ENCODE results near the gene KMT2D.
"Not testable (repeated sequence)": the region's sequence is repeated elsewhere in the genome, so short reads cannot be mapped to it uniquely, and the experiment has no call there.

KMT2D gene

GRCh38 chr12:49089821-49090773 is 29.5 kb upstream of the KMT2D start:
- no peak for DNase-seq (ENCODE audit: low read depth, low spot score)

- DNase-seq (ENCODE audit: low read depth, low spot score) = no peak
Measured at GRCh38 chr12:49088932-49089330, 28.3 kb upstream of the KMT2D start.

- DNase-seq (ENCODE audit: low read depth, low spot score) = peak; percentile 40
Measured at GRCh38 chr12:49088150-49088931, 27.7 kb upstream of the KMT2D start.

- DNase-seq (ENCODE audit: low read depth, low spot score) = no peak
Measured at GRCh38 chr12:49086116-49086515, 25.5 kb upstream of the KMT2D start.

GRCh38 chr12:49084438-49084837 is 23.8 kb upstream of the KMT2D start:
- DNase-seq (ENCODE audit: low read depth, low spot score) = no peak

GRCh38 chr12:49079793-49080192 is 19.2 kb upstream of the KMT2D start:
- no peak for DNase-seq (ENCODE audit: low read depth, low spot score)

GRCh38 chr12:49070971-49071370 is 10.4 kb upstream of the KMT2D start:
- DNase-seq (ENCODE audit: low read depth, low spot score) = no peak

GRCh38 chr12:49069507-49070346 is 9.1 kb upstream of the KMT2D start, which contains the start of gene RHEBL1:
Gene RHEBL1 (minus strand): TSS chr12:49069979. CDS start chr12:49069785, 194 bp downstream.
- no peak for DNase-seq (ENCODE audit: low read depth, low spot score)

GRCh38 chr12:49068879-49069506 is 8.4 kb upstream of the KMT2D start:
- no peak for DNase-seq (ENCODE audit: low read depth, low spot score)

- no peak for DNase-seq (ENCODE audit: low read depth, low spot score)
Measured at GRCh38 chr12:49066120-49066519, 5.5 kb upstream of the KMT2D start.

GRCh38 chr12:49064767-49065152 is 4.2 kb upstream of the KMT2D start:
- DNase-seq (ENCODE audit: low read depth, low spot score) = no peak

GRCh38 chr12:49061916-49062315 is 1.3 kb upstream of the KMT2D start:
- DNase-seq (ENCODE audit: low read depth, low spot score) = not testable (repeated sequence)

- DNase-seq (ENCODE audit: low read depth, low spot score) = no peak
Measured at GRCh38 chr12:49061157-49061650, 610 bp upstream of the KMT2D start.

GRCh38 chr12:49059299-49060171 is 1.1 kb downstream of the KMT2D start:
- no peak for DNase-seq (ENCODE audit: low read depth, low spot score)

- DNase-seq (ENCODE audit: low read depth, low spot score) = no peak
Measured at GRCh38 chr12:49059045-49059298, 1.6 kb downstream of the KMT2D start.

GRCh38 chr12:49058366-49059044 is 2.1 kb downstream of the KMT2D start:
- DNase-seq (ENCODE audit: low read depth, low spot score) = no peak

- DNase-seq (ENCODE audit: low read depth, low spot score) = no peak
Measured at GRCh38 chr12:49057888-49058287, 2.7 kb downstream of the KMT2D start.

GRCh38 chr12:49055978-49056754 is 4.4 kb downstream of the KMT2D start:
- peak; percentile 75 for DNase-seq (ENCODE audit: low read depth, low spot score)

GRCh38 chr12:49055092-49055491 is 5.5 kb downstream of the KMT2D start:
- no peak for DNase-seq (ENCODE audit: low read depth, low spot score)
